CD4-positive, alpha-beta memory T cell (primary cell): ENCODE results near the gene TOP3B. TPM values are rescaled to one million over a fixed set of nuclear protein-coding genes. Genes with fewer than 3 reads are reported as not detected.
A peak's percentile ranks its signal among the peaks of the same experiment; 100 is the strongest.

Source experiments
- CTCF ChIA-PET: fragments of 350-600 bp; sonication (Branson Sonifier 250); formaldehyde crosslinking; loops from one replicate; lab custom pipeline; 2021; ENCODE audit warnings: inconsistent platforms; ENCODE audit not compliant: partially characterized antibody; lab: Charles Lee
- POLR2A ChIA-PET: fragments of 350-600 bp; sonication (Branson Sonifier 250); formaldehyde crosslinking; loops from one replicate; lab custom pipeline; 2021; ENCODE audit not compliant: partially characterized antibody; lab: Charles Lee
- DNase-seq, 5 donors: peaks; one replicate each; pipeline versions ENCODE4 v3.0.0 to v3.0.0-alpha.2; 2020 to 2022; ENCODE audit warnings: mixed read lengths in 1 of 5
- H3K27ac ChIP-seq: one replicate; pipeline ENCODE4 v1.7.0; 2013; ENCODE audit warnings: low read depth, low read length
- H3K27me3 ChIP-seq: 2 replicates; pipeline ENCODE4 v1.7.0; 2013; ENCODE audit warnings: mild to moderate bottlenecking, low read length, moderate library complexity; ENCODE audit not compliant: insufficient read depth
- H3K36me3 ChIP-seq: 2 replicates; pipeline ENCODE4 v1.7.0; 2013; ENCODE audit warnings: mild to moderate bottlenecking, low read length, moderate library complexity; ENCODE audit not compliant: insufficient read depth
- H3K4me1 ChIP-seq: 2 replicates; pipeline ENCODE4 v1.7.0; 2013; ENCODE audit warnings: mild to moderate bottlenecking, low read length, moderate library complexity; ENCODE audit not compliant: insufficient read depth
- H3K4me3 ChIP-seq, 2 donors: one replicate each; pipeline ENCODE4 v1.7.0; 2013; ENCODE audit warnings: low read length in 2 of 2, mild to moderate bottlenecking in 1 of 2
- H3K9me3 ChIP-seq, 2 donors: one replicate each; pipeline ENCODE4 v1.7.0; 2013; ENCODE audit warnings: low read length in 2 of 2, control low read depth in 1 of 2; ENCODE audit not compliant: control insufficient read depth in 1 of 2
- H3K27ac Mint-ChIP-seq, 7 donors: one replicate each; pipeline ENCODE4 v1.8.0; 2020 to 2021; ENCODE audit warnings: mixed read lengths in 7 of 7, mild to moderate bottlenecking in 6 of 7, inconsistent platforms in 3 of 7, moderate library complexity in 3 of 7
- H3K27me3 Mint-ChIP-seq, 2 donors: one replicate each; pipeline ENCODE4 v1.8.0; 2020 to 2021; ENCODE audit warnings: mixed read lengths in 2 of 2
- H3K36me3 Mint-ChIP-seq, 2 donors: one replicate each; pipeline ENCODE4 v1.8.0; 2020 to 2021; ENCODE audit warnings: mixed read lengths in 2 of 2, inconsistent platforms in 1 of 2, mild to moderate bottlenecking in 1 of 2
- H3K4me1 Mint-ChIP-seq, 4 donors: one replicate each; pipeline ENCODE4 v1.8.0; 2020 to 2021; ENCODE audit warnings: mixed read lengths in 4 of 4, mild to moderate bottlenecking in 1 of 4
- H3K4me3 Mint-ChIP-seq, 8 donors: one replicate each; pipeline ENCODE4 v1.8.0; 2020 to 2021; ENCODE audit warnings: mixed read lengths in 8 of 8, mild to moderate bottlenecking in 7 of 8, moderate library complexity in 6 of 8, inconsistent platforms in 3 of 8
- H3K9me3 Mint-ChIP-seq, 8 donors: one replicate each; pipeline ENCODE4 v1.8.0; 2020 to 2021; ENCODE audit warnings: mixed read lengths in 8 of 8, mild to moderate bottlenecking in 5 of 8, inconsistent platforms in 3 of 8, moderate library complexity in 1 of 8
- intact Hi-C: fragments of 100-400 bp; cut with micrococcal nuclease; formaldehyde crosslinking; loops from one replicate; pipeline ENCODE4 v1.15.1; 2023
- polyA plus RNA-seq, 2 donors: library from polyadenylated mRNA; unstranded; fragments of 300-500 nt; fragmentation: Illumina TruSeq; gene quantifications; one replicate each; pipeline ENCODE4 v1.2.3, GENCODE V29; 2021
- total RNA-seq, 2 experiments: library from RNA; stranded (reverse); gene quantifications; one replicate each; pipeline ENCODE4 v1.2.3, GENCODE V29; 2021

The TOP3B gene
- total and polyA plus RNA-seq, 4 experiments from 2014 or later = 8.6 to 81.1 (median 46.9) TPM

DNA sequence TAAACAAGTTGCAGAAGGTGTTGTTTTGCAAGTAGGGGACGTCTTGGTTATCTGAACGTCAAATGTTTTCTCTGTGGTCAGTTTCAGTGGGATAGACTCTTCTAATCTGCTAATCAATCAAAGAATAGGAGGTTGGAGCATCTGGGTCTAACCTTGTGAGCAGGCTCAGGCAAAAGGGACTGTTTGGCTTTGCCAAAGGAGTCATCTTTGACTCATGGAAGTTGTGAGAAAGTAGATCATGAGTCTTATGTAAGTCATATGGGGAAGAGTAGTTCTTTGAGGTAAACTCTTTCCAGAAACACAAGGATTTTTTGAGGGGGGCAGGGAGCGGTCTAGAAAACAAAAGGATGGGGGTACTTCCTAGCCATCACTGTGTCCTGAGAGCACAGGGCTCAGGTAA lies 27.1 kb upstream of the TOP3B start:
- H3K4me3 Mint-ChIP-seq = no peak overlapping the region
- no peak overlapping the region for H3K27ac Mint-ChIP-seq
- H3K36me3 Mint-ChIP-seq = no peaks in the 10 kb centered on the region
- no peaks in the 10 kb centered on the region for H3K4me1 Mint-ChIP-seq
- ChIA-PET POLR2A (no interaction called here), CTCF (no interaction called here)
- Histone ChIP-seq H3K36me3 (no peaks in the 10 kb centered on the region), H3K27ac (no peak overlapping the region), H3K4me1 (no peaks in the 10 kb centered on the region), H3K27me3 (peaks cover 8% of the 10 kb centered on the region), H3K4me3 (no peak overlapping the region), H3K9me3 (no peaks in the 10 kb centered on the region)
- no peak for DNase-seq
- peaks cover 0 to 3% (median 0%) of the 10 kb centered on the region in 8 donors for H3K9me3 Mint-ChIP-seq
- intact Hi-C loops = no loop called here
- H3K27me3 Mint-ChIP-seq = peaks cover 16 to 19% of the 10 kb centered on the region in 2 donors

DNA sequence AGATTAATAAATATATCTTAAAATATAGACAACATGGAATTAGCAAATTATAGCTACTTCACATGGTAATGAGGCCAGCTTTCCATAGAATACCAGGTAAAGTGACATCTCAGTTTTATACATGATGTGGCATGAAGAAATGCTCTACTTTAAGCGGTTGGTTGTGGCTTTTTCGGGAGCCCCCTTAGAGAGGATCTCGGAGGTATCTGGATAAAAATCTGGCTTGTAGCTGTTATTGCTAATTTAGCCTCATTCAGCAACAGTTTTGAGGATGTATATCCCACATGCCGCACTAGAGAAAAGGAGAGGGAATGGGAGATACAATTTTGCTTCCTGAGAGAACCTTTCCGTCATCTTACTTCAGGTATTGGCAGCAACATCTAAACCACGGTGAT lies 24.0 kb upstream of the TOP3B start:
- Mint-ChIP-seq H3K36me3 (no peaks in the 10 kb centered on the region), H3K27me3 (peaks cover 12 to 17% of the 10 kb centered on the region in 2 donors), H3K9me3 (no peaks in the 10 kb centered on the region), H3K4me1 (no peaks in the 10 kb centered on the region), H3K27ac (no peak overlapping the region), H3K4me3 (no peak overlapping the region)
- peaks cover 8% of the 10 kb centered on the region for H3K27me3 ChIP-seq
- CTCF ChIA-PET = interaction anchor here (1.1 kb wide), 1 partner anchor 34 kb away, joined by 3 read pairs; no protein-coding TSS in a partner anchor
- H3K4me1 ChIP-seq = no peaks in the 10 kb centered on the region
- intact Hi-C loops = no loop called here
- no peaks in the 10 kb centered on the region for H3K9me3 ChIP-seq
- DNase-seq = no peak
- H3K27ac ChIP-seq = no peak overlapping the region
- no peak overlapping the region for H3K4me3 ChIP-seq
- POLR2A ChIA-PET = no interaction called here
- no peaks in the 10 kb centered on the region for H3K36me3 ChIP-seq

GRCh38 chr22:22005945-22006595 lies 23.5 kb upstream of the TOP3B start:
- Histone ChIP-seq H3K4me1 (no peaks in the 10 kb centered on the region), H3K9me3 (no peaks in the 10 kb centered on the region), H3K36me3 (no peaks in the 10 kb centered on the region), H3K27me3 (peaks cover 6% of the 10 kb centered on the region), H3K27ac (no peak overlapping the region), H3K4me3 (no peak overlapping the region)
- no peak overlapping the region for H3K27ac Mint-ChIP-seq
- H3K4me1 Mint-ChIP-seq = no peaks in the 10 kb centered on the region
- H3K36me3 Mint-ChIP-seq = no peaks in the 10 kb centered on the region
- intact Hi-C loops = no loop called here
- DNase-seq = no peak
- ChIA-PET POLR2A (no interaction called here), CTCF (interaction anchor here (1.1 kb wide), 1 partner anchor 34 kb away, joined by 3 read pairs; no protein-coding TSS in a partner anchor)
- no peak overlapping the region for H3K4me3 Mint-ChIP-seq
- H3K9me3 Mint-ChIP-seq = no peaks in the 10 kb centered on the region
- peaks cover 14 to 19% of the 10 kb centered on the region in 2 donors for H3K27me3 Mint-ChIP-seq

GRCh38 chr22:22003233-22003632 lies 20.6 kb upstream of the TOP3B start:
- no peaks in the 10 kb centered on the region for H3K9me3 Mint-ChIP-seq
- no peaks in the 10 kb centered on the region for H3K9me3 ChIP-seq
- H3K36me3 Mint-ChIP-seq = no peaks in the 10 kb centered on the region
- H3K4me1 ChIP-seq = no peaks in the 10 kb centered on the region
- no peak overlapping the region for H3K4me3 ChIP-seq
- no peak overlapping the region for H3K4me3 Mint-ChIP-seq
- CTCF ChIA-PET = no interaction called here
- intact Hi-C loops = no loop called here
- H3K27ac ChIP-seq = no peak overlapping the region
- no peak overlapping the region for H3K27ac Mint-ChIP-seq
- no peaks in the 10 kb centered on the region for H3K4me1 Mint-ChIP-seq
- no peaks in the 10 kb centered on the region for H3K36me3 ChIP-seq
- H3K27me3 ChIP-seq = no peaks in the 10 kb centered on the region
- POLR2A ChIA-PET = no interaction called here
- H3K27me3 Mint-ChIP-seq = peaks cover 3 to 5% of the 10 kb centered on the region in 2 donors
- no peak for DNase-seq

DNA sequence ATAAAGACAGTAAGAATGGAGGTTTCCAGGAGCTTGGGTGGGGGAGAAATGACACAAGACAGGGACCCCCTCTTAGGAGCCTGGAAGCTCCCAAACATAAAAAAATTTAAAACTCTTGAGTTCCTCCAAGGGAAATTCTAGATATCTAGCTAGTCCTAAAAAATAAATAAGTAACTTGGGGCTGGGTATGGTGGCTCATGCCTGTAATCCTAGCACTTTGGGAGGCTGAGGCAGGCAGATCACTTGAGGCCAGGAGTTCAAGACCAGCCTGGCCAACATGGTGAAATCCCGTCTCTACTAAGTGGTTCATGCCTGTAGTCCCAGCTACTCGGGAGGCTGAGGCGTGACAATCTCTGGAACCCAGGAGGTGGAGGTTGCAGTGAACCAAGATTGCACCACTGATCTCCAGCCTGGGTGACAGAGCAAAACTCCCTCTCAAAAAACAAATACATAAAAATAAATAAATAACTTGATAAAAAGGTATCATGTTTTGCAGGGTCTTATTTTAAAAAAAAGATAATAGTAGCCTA lies 20.0 kb upstream of the TOP3B start:
- ChIA-PET POLR2A (no interaction called here), CTCF (interaction anchor here (2.9 kb wide), 1 partner anchor 30 kb away, joined by 12 read pairs; no protein-coding TSS in a partner anchor)
- no peak for DNase-seq
- intact Hi-C loops = no loop called here
- Mint-ChIP-seq H3K4me1 (no peaks in the 10 kb centered on the region), H3K36me3 (no peaks in the 10 kb centered on the region), H3K27me3 (peaks cover 3 to 5% of the 10 kb centered on the region in 2 donors), H3K9me3 (no peaks in the 10 kb centered on the region), H3K27ac (no peak overlapping the region), H3K4me3 (no peak overlapping the region)
- Histone ChIP-seq H3K4me1 (no peaks in the 10 kb centered on the region), H3K9me3 (no peaks in the 10 kb centered on the region), H3K27me3 (no peaks in the 10 kb centered on the region), H3K4me3 (no peak overlapping the region), H3K36me3 (no peaks in the 10 kb centered on the region), H3K27ac (no peak overlapping the region)

GRCh38 chr22:22001664-22002525 lies 19.3 kb upstream of the TOP3B start:
- H3K36me3 Mint-ChIP-seq = no peaks in the 10 kb centered on the region
- no peaks in the 10 kb centered on the region for H3K27me3 ChIP-seq
- intact Hi-C loops = no loop called here
- ChIA-PET POLR2A (no interaction called here), CTCF (interaction anchor here (2.9 kb wide), 1 partner anchor 30 kb away, joined by 12 read pairs; no protein-coding TSS in a partner anchor)
- no peaks in the 10 kb centered on the region for H3K4me1 ChIP-seq
- no peaks in the 10 kb centered on the region for H3K36me3 ChIP-seq
- H3K27me3 Mint-ChIP-seq = peaks cover 3 to 5% of the 10 kb centered on the region in 2 donors
- H3K4me1 Mint-ChIP-seq = no peaks in the 10 kb centered on the region
- no peaks in the 10 kb centered on the region for H3K9me3 Mint-ChIP-seq
- no peak overlapping the region for H3K27ac ChIP-seq
- peak overlapping the region in 1 of 7 donors; percentile 5 for H3K27ac Mint-ChIP-seq
- no peak for DNase-seq
- H3K9me3 ChIP-seq = no peaks in the 10 kb centered on the region
- no peak overlapping the region for H3K4me3 ChIP-seq
- H3K4me3 Mint-ChIP-seq = no peak overlapping the region

DNA sequence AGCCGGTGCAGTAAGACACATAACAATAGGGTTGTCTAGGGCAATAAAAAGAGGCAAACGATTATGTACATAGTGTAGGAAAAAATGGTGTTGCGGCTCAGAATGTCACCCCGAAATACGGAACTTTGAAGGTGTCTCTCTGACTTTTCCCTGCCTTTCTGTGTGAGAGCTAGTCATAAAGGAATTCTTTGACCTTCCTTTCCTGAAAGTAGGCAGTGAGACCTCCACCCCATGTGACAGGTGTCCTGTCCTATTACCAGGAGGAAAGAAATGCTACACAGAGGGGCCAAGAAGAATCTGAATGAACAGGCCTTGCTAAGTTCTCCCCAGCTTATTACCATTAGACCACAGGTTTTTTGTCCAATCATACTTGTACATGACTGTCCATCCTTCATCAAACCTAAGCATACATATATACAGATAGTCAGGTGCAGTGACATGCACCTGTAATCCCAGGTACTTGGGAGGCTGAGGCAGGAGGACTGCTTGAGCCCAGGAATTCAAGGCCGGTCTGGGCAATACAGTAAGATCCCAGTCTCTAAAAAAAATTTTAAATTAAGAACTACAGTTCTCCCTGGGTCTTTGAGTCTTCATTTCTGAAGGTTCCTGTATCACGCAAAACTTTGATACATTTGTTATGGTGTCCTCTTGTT lies 16.1 kb upstream of the TOP3B start:
- intact Hi-C loops = no loop called here
- POLR2A ChIA-PET = no interaction called here
- peaks cover 3 to 9% of the 10 kb centered on the region in 2 donors for H3K27me3 Mint-ChIP-seq
- Histone ChIP-seq H3K4me1 (no peaks in the 10 kb centered on the region), H3K27ac (no peak overlapping the region), H3K9me3 (no peaks in the 10 kb centered on the region), H3K27me3 (no peaks in the 10 kb centered on the region), H3K4me3 (no peak overlapping the region), H3K36me3 (no peaks in the 10 kb centered on the region)
- no peak overlapping the region for H3K4me3 Mint-ChIP-seq
- CTCF ChIA-PET = interaction anchor here (1.2 kb wide), 1 partner anchor 26 kb away, joined by 3 read pairs; no protein-coding TSS in a partner anchor
- no peaks in the 10 kb centered on the region for H3K36me3 Mint-ChIP-seq
- no peaks in the 10 kb centered on the region for H3K4me1 Mint-ChIP-seq
- no peak overlapping the region for H3K27ac Mint-ChIP-seq
- DNase-seq = no peak
- no peaks in the 10 kb centered on the region for H3K9me3 Mint-ChIP-seq
